WTC11 (cell line): ENCODE results near the gene CPNE9.

Source experiments
- CREM ChIP-seq: sonication (generic); formaldehyde crosslinking; IDR thresholded peaks from 2 replicates; pipeline ENCODE4 v1.8.1; 2022; ENCODE audit warnings: mild to moderate bottlenecking, missing genetic modification reagents, moderate library complexity
- CTCF ChIP-seq: fragments of 200-600 bp; IDR thresholded peaks from 2 replicates; pipeline ENCODE4 v1.8.0; 2022; ENCODE audit warnings: antibody characterized with exemption
- E2F5 ChIP-seq: sonication (generic); formaldehyde crosslinking; IDR thresholded peaks from 2 replicates; pipeline ENCODE4 v1.8.1; 2022; ENCODE audit warnings: mild to moderate bottlenecking, moderate library complexity, missing genetic modification reagents
- JUN ChIP-seq: sonication (generic); formaldehyde crosslinking; IDR thresholded peaks from 2 replicates; pipeline ENCODE4 v1.8.0; 2023; ENCODE audit warnings: mild to moderate bottlenecking, missing genetic modification reagents
- NFATC4 ChIP-seq: fragments of 250-450 bp; sonication (Bioruptor Pico); IDR thresholded peaks from 2 replicates; pipeline ENCODE4 v1.9.0; 2021; ENCODE audit warnings: mild to moderate bottlenecking
- NFYB ChIP-seq: sonication (generic); formaldehyde crosslinking; conservative IDR thresholded peaks from 2 replicates; pipeline ENCODE4 v1.8.0; 2022; ENCODE audit warnings: low read depth, missing genetic modification reagents
- NR1H2 ChIP-seq: sonication (generic); formaldehyde crosslinking; IDR thresholded peaks from 2 replicates; pipeline ENCODE4 v1.9.0; 2021; ENCODE audit warnings: mild to moderate bottlenecking, moderate library complexity, missing genetic modification reagents
- SP1 ChIP-seq: sonication (generic); formaldehyde crosslinking; conservative IDR thresholded peaks from 2 replicates; pipeline ENCODE4 v1.8.1; 2022; ENCODE audit warnings: missing genetic modification reagents
- TF ChIP-seq, protein P1 (sequence below): sonication (generic); formaldehyde crosslinking; IDR thresholded peaks from 2 replicates; pipeline ENCODE4 v1.8.0; 2022; ENCODE audit warnings: missing genetic modification reagents

DNA sequence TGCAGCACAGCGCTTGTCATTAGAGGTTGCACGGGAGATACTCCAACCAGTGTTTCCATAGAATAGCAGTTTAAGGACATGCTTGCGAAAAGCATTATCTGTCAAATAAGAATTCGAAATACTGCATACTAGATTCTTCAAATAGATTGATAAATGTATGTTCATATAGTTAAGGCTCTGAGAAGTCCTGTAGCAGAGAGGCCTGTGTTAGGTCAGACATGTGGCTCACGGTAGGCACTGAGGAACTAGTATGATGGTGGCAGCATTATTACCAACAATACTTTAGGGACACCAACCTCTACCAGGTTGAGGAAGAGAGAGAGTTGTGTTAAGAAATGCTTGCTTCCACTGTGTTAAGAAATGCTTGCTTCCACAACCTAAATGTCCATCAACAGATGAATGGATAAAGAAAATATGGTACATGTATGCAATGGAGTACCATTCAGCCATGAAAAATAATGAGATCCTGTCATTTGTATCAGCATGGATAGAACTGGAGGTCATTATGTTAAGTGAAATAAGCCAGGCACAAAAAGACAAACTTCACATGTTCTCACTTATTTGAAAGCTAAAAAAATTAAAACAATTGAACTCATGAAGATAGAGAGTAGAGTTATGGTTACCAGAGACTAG is 39.4 kb upstream of the CPNE9 start:
- no peak for TF ChIP-seq NFYB (CRISPR knock-in tag)
- no peak for TF ChIP-seq SP1 (CRISPR knock-in tag)
- TF ChIP-seq CTCF, result no peak
- TF ChIP-seq NR1H2 (CRISPR knock-in tag), result no peak
- no peak for TF ChIP-seq E2F5
- TF ChIP-seq, protein P1, sequence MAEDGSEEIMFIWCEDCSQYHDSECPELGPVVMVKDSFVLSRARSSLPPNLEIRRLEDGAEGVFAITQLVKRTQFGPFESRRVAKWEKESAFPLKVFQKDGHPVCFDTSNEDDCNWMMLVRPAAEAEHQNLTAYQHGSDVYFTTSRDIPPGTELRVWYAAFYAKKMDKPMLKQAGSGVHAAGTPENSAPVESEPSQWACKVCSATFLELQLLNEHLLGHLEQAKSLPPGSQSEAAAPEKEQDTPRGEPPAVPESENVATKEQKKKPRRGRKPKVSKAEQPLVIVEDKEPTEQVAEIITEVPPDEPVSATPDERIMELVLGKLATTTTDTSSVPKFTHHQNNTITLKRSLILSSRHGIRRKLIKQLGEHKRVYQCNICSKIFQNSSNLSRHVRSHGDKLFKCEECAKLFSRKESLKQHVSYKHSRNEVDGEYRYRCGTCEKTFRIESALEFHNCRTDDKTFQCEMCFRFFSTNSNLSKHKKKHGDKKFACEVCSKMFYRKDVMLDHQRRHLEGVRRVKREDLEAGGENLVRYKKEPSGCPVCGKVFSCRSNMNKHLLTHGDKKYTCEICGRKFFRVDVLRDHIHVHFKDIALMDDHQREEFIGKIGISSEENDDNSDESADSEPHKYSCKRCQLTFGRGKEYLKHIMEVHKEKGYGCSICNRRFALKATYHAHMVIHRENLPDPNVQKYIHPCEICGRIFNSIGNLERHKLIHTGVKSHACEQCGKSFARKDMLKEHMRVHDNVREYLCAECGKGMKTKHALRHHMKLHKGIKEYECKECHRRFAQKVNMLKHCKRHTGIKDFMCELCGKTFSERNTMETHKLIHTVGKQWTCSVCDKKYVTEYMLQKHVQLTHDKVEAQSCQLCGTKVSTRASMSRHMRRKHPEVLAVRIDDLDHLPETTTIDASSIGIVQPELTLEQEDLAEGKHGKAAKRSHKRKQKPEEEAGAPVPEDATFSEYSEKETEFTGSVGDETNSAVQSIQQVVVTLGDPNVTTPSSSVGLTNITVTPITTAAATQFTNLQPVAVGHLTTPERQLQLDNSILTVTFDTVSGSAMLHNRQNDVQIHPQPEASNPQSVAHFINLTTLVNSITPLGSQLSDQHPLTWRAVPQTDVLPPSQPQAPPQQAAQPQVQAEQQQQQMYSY (CRISPR knock-in tag), result no peak
- no peak for TF ChIP-seq JUN (CRISPR knock-in tag)
- TF ChIP-seq CREM (CRISPR knock-in tag), result no peak
- TF ChIP-seq NFATC4 (CRISPR knock-in tag), result no peak
